Right lobe of liver (tissue), 6 donors: ENCODE results near the gene ZNF208. TPM values are rescaled to one million over a fixed set of nuclear protein-coding genes. Genes with fewer than 3 reads are reported as not detected.

Source experiments
- ATAC-seq, 4 donors: fragments of 200-7000 bp; cut with Tn5 transposase; one replicate each; pipeline ENCODE4 v1.9.1; 2020; ENCODE audit warnings: mild to moderate bottlenecking in 4 of 4, moderate library complexity in 4 of 4
- DNase-seq, 3 donors: peaks; one replicate each; pipeline ENCODE4 v3.0.0-alpha.2; 2020
- H3K27ac ChIP-seq, 3 donors: fragments of 200-600 bp; one replicate each; pipeline ENCODE4 v1.8.0; 2022
- H3K27me3 ChIP-seq, 2 donors: fragments of 200-600 bp; one replicate each; pipeline ENCODE4 v1.8.0; 2022
- H3K36me3 ChIP-seq, 4 donors: fragments of 200-600 bp; sonication (generic) in 1 of 4; one replicate each; pipeline versions ENCODE4 v1.5.1 to v1.8.0; 2017 to 2022; ENCODE audit warnings: control low read depth in 1 of 4
- H3K4me1 ChIP-seq, 4 donors: fragments of 200-600 bp; sonication (generic) in 1 of 4; one replicate each; pipeline versions ENCODE4 v1.5.1 to v1.8.0; 2017 to 2022; ENCODE audit warnings: control low read depth in 1 of 4
- H3K4me3 ChIP-seq, 3 donors: fragments of 200-600 bp; one replicate each; pipeline ENCODE4 v1.8.0; 2022
- H3K9me3 ChIP-seq, 4 donors: fragments of 200-600 bp; sonication (generic) in 1 of 4; one replicate each; pipeline versions ENCODE4 v1.5.1 to v1.8.0; 2017 to 2022; ENCODE audit warnings: control low read depth in 1 of 4
- POLR2A ChIP-seq: fragments of 450-650 bp; IDR thresholded peaks from one replicate; pipeline ENCODE4 v1.6.1; 2017; ENCODE audit warnings: antibody characterized with exemption, mild to moderate bottlenecking
- WGBS: methylation state at CpG from one replicate; pipeline ENCODE4 v1.1.6; 2018; ENCODE audit warnings: low coverage, low lambda C conversion rate; ENCODE audit not compliant: insufficient coverage; ENCODE audit errors: missing lambda C conversion rate; 5-methylcytosine and 5-hydroxymethylcytosine counted together
- intact Hi-C, 2 donors: fragments of 100-400 bp; cut with DNase I; formaldehyde crosslinking; loops; one replicate each; pipeline versions ENCODE4 v1.11.2 to v1.14.1; 2022
- total RNA-seq, 6 experiments: library from RNA; depleted of rRNA in 2 of 6; stranded (reverse); fragments of >200 nt in 2 of 6; fragmentation: NEBNext Ultra II Directional in 3 of 6; extraction: Animal tissue kit (Norgen Biotek cat#: 25700) in 3 of 6; gene quantifications; one replicate each; pipeline versions ENCODE4 v1.1.0 to v1.2.4, GENCODE V29; 2016 to 2023
- TF ChIP-seq, protein P1 (sequence below), 4 donors: fragments of 200-600 bp in 3 of 4; fragments of 450-650 bp in 1 of 4; IDR thresholded peaks; one replicate each; pipeline versions ENCODE4 v1.5.1 to v1.8.0; 2016 to 2022; ENCODE audit warnings: antibody characterized with exemption in 4 of 4, mild to moderate bottlenecking in 2 of 4
- donor health status: DM: no; HTN: yes; CAD: no.
- donor health status: DM: no; HTN: no; CAD: no.
- donor health status: DM: no; HTN: no; CAD: no.
- donor health status: DM: no; HTN: yes; CAD: no.
- donor health status: DM: no; HTN: yes; CAD: no.

The ZNF208 gene
- total RNA-seq, 6 experiments from 2014 or later = 0.06 to 0.90 (median 0.26) TPM

DNA sequence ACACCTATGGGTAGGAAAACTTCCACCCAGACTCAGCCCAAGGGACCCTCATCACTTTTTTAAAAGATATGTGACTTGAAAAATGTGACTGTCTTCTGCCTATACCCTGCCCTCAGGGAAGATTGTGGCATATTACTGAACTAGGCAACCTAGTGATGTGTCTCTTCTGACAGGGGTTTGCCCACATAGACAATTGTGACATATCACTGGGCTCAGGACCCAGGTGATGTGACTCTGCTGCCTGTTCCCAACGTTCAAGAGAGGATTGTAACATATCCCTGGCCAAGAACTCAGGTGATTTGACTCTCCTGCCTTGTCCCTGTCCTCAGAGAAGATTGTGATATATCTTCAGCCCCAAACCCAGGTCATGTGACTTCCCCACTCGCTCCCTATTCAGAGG lies 88.5 kb downstream of the ZNF208 start:
- intact Hi-C loops = no loop called here
- WGBS = 17% methylated on average over 2 of the region's 2 CpGs
- TF ChIP-seq, protein P1, sequence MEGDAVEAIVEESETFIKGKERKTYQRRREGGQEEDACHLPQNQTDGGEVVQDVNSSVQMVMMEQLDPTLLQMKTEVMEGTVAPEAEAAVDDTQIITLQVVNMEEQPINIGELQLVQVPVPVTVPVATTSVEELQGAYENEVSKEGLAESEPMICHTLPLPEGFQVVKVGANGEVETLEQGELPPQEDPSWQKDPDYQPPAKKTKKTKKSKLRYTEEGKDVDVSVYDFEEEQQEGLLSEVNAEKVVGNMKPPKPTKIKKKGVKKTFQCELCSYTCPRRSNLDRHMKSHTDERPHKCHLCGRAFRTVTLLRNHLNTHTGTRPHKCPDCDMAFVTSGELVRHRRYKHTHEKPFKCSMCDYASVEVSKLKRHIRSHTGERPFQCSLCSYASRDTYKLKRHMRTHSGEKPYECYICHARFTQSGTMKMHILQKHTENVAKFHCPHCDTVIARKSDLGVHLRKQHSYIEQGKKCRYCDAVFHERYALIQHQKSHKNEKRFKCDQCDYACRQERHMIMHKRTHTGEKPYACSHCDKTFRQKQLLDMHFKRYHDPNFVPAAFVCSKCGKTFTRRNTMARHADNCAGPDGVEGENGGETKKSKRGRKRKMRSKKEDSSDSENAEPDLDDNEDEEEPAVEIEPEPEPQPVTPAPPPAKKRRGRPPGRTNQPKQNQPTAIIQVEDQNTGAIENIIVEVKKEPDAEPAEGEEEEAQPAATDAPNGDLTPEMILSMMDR (IDR thresholded peaks at IDR 0.05) = no peak
- no peak for TF ChIP-seq POLR2A
- no peaks in the 10 kb centered on the region for H3K27me3 ChIP-seq
- H3K27ac ChIP-seq = no peak overlapping the region
- no peak overlapping the region for H3K4me3 ChIP-seq
- no peaks in the 10 kb centered on the region for H3K36me3 ChIP-seq
- H3K9me3 ChIP-seq = peaks cover 0 to 2% (median 0%) of the 10 kb centered on the region in 4 donors
- H3K4me1 ChIP-seq = no peaks in the 10 kb centered on the region
- DNase-seq (no peak), ATAC-seq (no peak)

DNA sequence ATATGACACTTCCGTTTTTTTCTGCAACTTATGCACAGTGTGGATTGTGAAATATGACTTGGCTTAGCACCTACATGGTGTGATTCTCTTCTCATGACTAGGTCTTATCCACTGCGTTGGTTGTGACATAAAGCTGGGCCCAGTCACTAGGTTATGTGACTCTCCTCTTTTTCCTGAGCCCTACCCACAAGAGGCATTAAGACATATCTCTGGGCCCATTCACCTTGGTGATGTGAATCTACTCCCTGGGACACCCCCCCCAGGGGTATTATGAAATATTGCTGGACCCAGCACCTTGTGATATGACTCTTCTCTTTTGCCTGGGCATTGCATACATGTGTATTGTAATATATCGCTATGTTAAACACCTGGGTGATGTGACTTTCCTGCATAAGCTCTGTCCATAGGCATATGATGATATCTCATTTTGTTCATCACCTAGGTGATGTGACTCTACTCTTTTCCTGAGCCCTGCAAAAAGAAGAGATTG lies 89.0 kb downstream of the ZNF208 start:
- TF ChIP-seq, protein P1 (IDR thresholded peaks at IDR 0.05) = no peak
- TF ChIP-seq POLR2A = no peak
- no peak overlapping the region for H3K27ac ChIP-seq
- no peaks in the 10 kb centered on the region for H3K4me1 ChIP-seq
- DNase-seq (no peak), ATAC-seq (no peak)
- 66% methylated on average over 3 of the region's 3 CpGs for WGBS
- H3K36me3 ChIP-seq = no peaks in the 10 kb centered on the region
- no peaks in the 10 kb centered on the region for H3K27me3 ChIP-seq
- intact Hi-C loops = no loop called here
- peaks cover 0 to 2% (median 0%) of the 10 kb centered on the region in 4 donors for H3K9me3 ChIP-seq
- no peak overlapping the region for H3K4me3 ChIP-seq

DNA sequence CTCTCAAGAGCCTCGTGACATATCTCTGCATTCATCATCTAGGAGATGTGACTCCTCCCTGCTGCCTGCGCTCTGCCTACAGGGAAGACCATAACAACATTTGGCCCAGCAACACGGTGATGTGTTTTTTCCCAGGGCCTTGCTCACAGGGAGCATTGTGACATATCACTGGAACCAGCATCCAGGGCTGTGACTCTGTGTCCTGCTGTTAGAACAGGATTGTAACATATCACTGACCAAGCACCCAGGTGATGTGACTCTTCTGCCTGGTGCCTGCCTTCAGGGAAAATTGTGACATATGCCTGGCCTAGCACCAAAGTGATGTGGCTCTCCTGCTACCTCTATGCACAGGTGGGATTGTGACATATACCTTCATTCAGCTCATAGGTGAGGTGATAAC lies 95.3 kb downstream of the ZNF208 start:
- no peak for TF ChIP-seq POLR2A
- TF ChIP-seq, protein P1 (IDR thresholded peaks at IDR 0.05) = no peak
- no CpG with 5 or more reads among the region's 3 CpGs for WGBS
- Histone ChIP-seq H3K27ac (no peak overlapping the region), H3K4me3 (no peak overlapping the region), H3K27me3 (no peaks in the 10 kb centered on the region), H3K9me3 (peaks cover 0 to 2% (median 0%) of the 10 kb centered on the region in 4 donors), H3K4me1 (no peaks in the 10 kb centered on the region), H3K36me3 (no peaks in the 10 kb centered on the region)
- intact Hi-C loops = no loop called here
- ATAC-seq (no peak), DNase-seq (no peak)

DNA sequence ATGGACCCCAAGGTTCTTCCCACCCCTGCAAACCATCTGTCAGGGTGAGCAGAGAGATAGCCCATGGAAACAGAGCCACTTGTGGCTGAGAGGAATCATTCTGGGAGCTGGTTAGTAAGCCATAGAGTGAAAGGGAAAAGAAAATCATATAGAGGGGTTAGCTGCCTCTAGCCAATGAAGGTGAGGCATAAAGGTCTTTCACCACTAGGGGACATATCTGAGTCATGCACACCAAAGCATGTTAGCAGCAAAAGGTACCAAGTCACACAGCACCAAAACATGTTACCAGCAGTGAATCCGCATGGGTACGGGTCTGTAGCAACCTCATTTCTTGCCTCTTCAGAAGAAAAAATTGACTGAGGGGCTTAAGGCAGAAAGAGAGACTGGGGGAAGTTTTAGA lies 98.1 kb downstream of the ZNF208 start:
- no peaks in the 10 kb centered on the region for H3K36me3 ChIP-seq
- H3K9me3 ChIP-seq = no peaks in the 10 kb centered on the region
- no peak overlapping the region for H3K4me3 ChIP-seq
- no peak overlapping the region for H3K27ac ChIP-seq
- ATAC-seq (no peak), DNase-seq (no peak)
- no peaks in the 10 kb centered on the region for H3K27me3 ChIP-seq
- no peaks in the 10 kb centered on the region for H3K4me1 ChIP-seq
- no peak for TF ChIP-seq POLR2A
- TF ChIP-seq, protein P1 (IDR thresholded peaks at IDR 0.05) = no peak
- WGBS = 55% methylated on average over 2 of the region's 2 CpGs
- intact Hi-C loops = no loop called here

DNA sequence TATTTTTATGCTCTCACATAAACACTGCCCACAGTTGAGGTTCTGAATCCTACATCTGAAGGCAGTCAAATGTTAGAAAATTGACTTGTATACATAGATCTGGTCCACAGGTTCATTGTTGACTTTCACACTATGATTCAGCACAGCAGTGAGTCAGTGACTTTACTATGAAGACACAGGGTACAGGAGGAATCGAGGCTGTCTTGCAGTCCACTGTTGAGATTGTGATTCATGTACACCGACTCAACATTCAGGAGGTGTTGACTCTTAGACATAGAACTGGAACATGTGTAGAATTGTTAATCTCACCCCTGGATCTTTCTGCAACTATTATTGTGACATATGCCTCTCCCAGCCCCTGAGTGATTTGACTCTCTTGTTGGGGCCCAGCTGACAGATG lies 100.4 kb downstream of the ZNF208 start:
- H3K4me1 ChIP-seq = no peaks in the 10 kb centered on the region
- H3K9me3 ChIP-seq = no peaks in the 10 kb centered on the region
- TF ChIP-seq, protein P1 (IDR thresholded peaks at IDR 0.05) = no peak
- TF ChIP-seq POLR2A = no peak
- no peak overlapping the region for H3K4me3 ChIP-seq
- intact Hi-C loops = no loop called here
- H3K36me3 ChIP-seq = no peaks in the 10 kb centered on the region
- 59% methylated on average over 2 of the region's 2 CpGs for WGBS
- H3K27ac ChIP-seq = no peak overlapping the region
- DNase-seq (no peak), ATAC-seq (no peak)
- H3K27me3 ChIP-seq = no peaks in the 10 kb centered on the region
